AG20443 (cell line): ENCODE data around the gene TARS2.

Experiments used
- DNase-seq: peaks from one replicate; pipeline ENCODE4 v3.0.0; 2012; ENCODE audit warnings: low spot score, mixed read lengths

Gene TARS2, protein sequence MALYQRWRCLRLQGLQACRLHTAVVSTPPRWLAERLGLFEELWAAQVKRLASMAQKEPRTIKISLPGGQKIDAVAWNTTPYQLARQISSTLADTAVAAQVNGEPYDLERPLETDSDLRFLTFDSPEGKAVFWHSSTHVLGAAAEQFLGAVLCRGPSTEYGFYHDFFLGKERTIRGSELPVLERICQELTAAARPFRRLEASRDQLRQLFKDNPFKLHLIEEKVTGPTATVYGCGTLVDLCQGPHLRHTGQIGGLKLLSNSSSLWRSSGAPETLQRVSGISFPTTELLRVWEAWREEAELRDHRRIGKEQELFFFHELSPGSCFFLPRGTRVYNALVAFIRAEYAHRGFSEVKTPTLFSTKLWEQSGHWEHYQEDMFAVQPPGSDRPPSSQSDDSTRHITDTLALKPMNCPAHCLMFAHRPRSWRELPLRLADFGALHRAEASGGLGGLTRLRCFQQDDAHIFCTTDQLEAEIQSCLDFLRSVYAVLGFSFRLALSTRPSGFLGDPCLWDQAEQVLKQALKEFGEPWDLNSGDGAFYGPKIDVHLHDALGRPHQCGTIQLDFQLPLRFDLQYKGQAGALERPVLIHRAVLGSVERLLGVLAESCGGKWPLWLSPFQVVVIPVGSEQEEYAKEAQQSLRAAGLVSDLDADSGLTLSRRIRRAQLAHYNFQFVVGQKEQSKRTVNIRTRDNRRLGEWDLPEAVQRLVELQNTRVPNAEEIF

DNA sequence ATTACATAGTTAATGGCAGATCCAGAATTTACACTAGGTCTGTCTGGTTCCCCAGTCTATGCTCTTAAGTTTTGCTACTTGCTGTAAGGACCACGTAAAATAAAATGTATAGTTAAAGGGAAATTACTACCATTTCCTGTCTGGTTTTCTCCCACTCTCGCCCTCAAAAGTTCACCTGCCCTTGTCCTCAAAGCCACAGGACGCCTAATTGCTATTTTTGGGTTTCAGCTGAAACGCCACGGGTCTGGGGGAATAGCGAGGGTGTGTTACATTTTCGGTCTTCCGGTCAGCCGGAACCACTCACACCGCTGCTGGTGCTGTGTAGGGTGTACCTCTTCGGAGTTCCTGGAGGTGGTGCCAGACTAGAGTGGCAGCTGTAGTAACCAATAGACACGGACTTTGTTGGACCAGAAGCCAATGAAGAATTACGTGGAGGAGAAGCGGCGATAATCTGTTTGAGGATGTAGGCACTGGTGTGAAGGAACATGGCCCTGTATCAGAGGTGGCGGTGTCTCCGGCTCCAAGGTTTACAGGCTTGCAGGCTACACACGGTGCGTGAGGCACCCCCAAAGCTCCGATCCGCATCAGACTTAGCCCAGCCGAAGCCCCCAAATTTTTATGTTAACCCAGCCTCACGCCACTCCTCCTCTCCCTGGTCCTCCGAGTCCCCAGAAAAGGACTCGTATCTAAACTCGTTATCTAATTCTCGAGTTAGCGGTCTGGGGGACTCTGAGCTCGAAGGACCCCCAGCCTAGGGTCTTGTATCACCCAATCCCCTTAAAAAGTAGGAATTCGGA, at the start of gene TARS2:
TSS of gene TARS2 (plus strand) at position 454 of the 797 bp plus-strand sequence. CDS start at position 486, 32 bp downstream.
- peak; percentile 97 for DNase-seq

DNA sequence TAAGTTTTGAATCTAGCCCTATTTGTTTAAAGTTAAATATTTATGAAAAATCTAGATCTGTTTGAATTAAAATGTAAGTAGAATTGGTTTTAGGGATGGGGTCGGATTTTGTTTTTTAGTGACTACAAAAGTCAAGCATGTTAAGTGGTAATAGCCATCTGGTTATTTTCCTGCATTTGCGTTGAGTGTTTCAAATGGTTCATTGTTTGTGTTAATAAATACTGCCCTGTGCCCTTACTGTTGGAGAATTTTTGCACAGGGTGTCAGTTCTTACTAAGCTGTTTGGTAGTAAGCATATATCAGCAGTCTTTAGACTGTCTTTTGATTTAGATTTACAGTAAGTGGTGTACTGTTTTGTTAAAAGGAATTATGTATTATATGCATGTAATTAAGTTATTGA, 46.1 kb upstream of the TARS2 start:
- DNase-seq, result no peak

DNA sequence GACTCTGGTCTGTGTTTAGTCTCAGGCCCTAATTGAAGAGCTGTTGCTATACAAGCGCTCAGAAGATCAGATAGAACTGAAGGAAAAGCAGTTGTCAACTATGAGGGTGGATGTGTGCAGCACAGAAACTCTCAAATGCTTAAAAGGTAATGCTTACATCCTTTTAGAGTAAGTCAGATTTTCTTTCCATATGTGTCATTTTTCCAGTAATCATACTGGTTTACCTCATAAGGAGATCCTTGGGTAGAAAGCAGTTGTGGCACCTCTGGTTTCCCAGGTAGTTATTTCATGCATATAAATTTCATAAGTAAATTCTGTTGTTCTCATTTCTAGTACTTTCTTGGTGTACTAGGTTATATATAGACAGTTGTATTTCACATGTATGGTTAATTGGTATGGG, 43.0 kb upstream of the TARS2 start:
- DNase-seq, result no peak

DNA sequence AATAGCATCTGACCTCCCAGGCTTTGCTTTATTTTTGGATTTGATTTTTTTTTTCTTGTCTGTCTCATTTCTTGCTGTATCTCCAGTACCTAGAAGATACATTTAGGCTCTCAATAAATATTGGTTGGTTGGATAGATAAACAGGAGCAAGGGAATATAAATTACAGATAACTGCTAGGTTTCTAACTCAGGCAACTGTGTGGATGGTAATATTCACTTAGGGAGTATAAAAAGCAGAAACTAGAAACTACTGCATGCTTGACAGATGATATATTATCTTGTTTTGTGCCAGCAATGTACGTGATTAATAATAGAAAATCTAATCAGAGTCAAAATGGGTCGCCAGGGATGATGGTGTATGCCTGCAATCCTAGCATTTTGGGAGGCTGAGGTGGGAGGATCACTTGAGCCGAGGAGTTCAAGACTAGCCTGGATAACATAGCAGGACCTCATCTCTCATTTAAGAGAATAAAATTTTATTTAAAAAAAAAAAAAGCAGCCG, 31.0 kb upstream of the TARS2 start:
- no peak for DNase-seq

DNA sequence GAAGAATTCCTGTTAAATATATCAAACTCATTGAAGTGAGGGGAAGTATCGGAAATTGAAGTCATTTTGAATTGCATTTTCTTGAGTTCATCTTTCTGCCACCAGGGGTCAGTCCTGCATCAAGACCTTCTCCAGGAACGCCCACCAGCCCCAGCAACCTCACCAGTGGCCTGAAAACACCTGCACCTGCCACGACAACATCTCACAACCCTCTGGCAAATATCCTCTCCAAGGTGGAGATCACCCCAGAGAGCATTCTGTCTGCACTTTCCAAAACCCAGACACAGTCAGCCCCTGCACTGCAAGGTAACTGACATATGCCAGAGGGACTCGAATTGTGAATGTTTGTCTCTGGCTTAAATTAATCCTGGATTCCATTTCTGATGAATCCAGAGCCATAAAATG, 22.8 kb upstream of the TARS2 start:
- peak; percentile 82 for DNase-seq

DNA sequence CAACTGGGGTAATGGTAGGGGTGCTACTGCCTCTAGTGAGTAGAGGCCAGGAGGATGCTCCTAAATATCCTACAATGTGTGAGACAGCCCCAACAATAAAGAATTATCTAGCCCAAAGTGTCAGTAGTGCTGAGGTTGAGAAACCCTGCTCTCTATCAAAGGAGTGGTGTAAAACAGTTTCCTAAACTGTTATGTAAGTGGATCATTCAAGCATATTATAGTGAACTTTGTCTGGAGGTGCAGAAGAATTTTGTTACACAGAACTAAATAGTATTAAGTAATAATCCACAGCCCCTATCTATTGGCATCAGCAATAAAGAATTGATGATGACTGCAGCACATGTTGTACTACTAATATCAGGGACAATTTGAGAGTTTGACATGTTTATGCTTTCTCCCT, 20.3 kb upstream of the TARS2 start:
- DNase-seq, result no peak

DNA sequence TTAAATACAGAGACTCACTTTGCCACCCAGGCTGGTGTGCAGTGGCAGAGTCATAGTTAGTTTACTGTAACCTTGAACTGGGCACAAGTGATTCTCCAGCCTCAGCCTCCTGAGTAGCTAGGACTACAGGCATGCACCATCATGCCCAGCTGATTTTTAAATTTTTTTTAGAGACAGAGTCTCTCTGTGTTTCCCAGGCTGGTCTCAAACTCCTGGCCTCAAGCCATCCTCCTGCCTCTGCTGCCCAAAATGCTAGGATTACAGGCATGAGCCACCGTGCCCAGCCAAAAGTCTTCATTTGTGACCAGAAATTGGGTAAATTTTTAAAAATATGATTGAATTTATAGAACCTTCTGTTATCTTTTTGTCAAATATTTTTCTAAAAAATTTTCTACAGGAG, 17.9 kb upstream of the TARS2 start:
- DNase-seq, result no peak

DNA sequence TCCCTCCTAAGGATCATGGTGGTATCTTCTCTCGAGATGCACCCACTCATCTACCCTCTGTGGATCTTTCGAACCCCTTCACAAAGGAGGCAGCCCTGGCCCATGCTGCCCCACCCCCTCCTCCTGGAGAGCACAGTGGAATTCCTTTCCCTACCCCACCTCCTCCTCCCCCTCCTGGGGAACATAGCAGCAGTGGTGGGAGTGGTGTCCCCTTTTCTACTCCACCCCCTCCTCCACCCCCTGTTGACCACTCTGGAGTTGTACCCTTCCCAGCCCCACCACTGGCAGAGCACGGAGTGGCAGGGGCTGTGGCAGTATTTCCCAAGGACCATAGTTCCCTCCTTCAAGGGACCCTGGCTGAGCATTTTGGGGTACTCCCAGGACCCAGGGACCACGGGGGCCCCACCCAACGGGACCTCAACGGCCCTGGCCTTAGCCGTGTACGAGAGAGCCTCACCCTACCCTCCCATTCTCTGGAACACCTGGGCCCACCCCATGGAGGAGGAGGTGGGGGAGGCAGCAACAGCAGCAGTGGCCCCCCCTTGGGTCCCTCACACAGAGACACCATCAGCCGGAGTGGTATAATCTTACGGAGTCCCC, 14.5 kb upstream of the TARS2 start:
- no peak for DNase-seq

DNA sequence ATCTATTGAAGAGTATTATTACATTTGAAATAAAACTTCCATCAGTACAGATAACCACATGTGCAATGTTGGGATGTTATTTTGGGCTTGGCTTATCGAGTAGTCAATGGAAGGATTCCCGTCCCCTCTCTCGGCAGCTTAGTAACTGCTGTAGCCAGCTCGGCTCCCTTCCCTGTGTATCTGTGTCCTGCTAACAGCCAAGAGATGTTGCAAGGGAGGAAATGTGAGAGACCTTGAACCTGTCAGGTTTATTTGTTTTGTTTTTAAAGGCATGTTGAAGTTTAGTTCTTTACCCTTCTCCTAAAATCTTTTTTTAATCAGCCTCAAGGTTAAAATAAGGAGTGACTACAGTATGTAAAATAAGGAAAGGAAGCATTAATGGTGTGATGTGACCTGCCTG, 13.6 kb upstream of the TARS2 start:
- no peak for DNase-seq

DNA sequence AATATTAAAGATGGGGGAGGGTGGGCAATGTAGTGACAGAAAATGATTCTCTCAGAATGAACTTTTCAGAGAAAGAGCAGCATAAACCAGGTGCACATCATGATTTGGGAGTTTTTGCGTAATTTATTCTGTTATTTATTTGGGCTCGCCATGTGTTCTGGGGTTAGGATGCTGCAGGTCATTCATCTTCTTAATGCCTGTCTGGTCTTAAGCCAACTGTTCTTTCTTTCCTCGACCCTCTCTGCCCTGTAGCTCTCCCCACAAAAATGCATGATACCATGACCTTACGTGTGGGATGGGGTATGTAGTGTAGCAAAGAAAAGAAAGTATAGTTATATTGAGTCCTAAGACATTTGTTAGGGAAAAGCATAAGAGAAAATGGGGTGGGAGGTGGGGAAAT, 12.3 kb upstream of the TARS2 start:
- no peak for DNase-seq

DNA sequence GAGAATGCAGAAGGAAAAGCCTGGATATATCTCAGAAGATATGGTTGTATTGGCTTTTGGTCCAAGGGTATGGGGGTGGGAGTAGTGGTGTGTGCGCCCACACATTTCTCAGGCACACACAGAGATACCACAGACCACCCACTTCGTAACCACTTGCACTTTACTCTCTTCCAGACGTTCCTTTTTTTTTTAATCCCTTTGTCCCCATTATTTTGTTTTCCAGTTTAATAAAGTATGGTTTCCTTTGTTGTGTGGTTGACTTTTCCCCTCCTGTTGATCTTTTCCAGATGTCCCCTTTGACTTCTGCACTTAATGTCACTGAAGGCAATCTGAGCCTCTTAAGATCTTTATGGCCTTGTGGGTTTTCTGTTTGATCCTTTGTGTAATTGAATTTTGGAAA, 10.5 kb upstream of the TARS2 start:
- DNase-seq, result no peak

DNA sequence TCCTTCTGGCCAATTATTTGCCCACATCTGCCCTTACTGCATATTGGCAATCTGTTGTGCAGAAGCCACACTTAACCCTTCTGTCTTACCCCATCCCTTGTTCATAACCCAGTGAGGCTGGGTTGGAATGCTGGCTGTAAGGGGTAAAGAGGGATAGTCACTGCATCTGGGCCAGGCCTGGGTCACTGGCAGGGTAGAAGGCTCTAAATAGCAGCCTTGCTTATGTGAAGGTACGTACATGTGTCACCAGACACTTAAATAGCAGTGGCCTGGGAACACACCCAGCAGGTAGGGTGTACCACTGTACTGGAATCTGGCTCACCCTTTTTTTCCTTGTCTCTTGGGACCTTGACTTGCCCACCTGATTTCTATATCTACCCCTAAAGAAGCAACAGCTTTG, 9.9 kb upstream of the TARS2 start:
- no peak for DNase-seq

DNA sequence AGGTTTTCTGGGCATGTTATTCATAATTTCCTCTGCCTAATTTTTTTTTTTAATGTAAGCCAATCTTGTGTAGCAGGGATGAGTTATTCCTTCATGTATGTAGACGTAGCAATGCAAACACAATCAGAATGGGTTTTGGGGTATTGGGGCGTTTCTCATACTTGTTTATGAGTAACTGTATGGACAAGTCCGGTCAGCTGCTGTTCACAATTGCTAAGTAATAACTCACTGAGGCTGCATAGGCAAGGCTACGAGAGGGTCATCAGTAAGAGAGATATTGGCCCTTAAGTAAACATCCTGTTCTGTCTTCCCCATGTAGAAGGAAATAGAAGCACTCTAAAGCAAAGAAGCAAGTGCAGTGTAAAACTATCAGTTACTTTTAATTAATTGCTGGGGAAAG, 9.5 kb upstream of the TARS2 start:
- no peak for DNase-seq

DNA sequence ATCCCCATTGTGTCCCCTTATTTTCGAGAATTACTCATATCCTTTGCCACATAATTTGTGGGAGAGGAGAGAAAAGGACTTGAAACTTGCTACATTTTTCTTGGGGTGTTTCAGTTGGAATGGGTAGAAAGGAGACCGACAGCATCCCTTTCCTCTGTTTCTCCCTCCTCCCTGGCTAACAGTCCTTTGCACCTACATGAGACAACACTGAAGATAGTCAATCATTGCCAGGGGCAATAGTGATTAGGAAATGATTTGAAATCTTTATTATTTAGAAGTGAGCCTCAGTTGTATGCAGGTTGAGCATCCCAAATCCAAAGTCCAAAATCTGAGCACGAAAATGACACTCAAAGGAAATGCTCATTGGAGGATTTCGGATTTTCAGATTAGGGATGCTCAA, 7.8 kb upstream of the TARS2 start:
- no peak for DNase-seq

DNA sequence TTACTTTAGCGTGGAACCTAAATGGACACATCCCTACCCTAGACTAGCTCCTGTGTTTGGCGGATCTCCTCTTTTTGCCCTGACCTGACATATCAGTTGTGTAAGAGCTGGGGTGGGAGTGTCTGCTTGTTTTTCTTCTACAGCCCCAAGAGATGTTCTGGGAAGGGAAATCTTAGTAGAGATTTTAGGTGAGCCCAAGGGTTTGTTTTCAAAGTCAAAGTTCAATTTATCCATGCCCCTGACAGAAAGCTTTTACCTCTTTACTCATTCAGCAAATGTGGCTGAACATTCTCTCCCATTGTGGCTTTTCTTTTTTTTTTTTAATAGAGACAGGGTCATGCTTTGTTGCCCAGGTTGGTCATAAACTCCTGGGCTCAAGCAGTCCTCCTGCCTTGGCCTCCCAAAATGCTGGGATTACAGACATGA, 7.3 kb upstream of the TARS2 start:
- no peak for DNase-seq

DNA sequence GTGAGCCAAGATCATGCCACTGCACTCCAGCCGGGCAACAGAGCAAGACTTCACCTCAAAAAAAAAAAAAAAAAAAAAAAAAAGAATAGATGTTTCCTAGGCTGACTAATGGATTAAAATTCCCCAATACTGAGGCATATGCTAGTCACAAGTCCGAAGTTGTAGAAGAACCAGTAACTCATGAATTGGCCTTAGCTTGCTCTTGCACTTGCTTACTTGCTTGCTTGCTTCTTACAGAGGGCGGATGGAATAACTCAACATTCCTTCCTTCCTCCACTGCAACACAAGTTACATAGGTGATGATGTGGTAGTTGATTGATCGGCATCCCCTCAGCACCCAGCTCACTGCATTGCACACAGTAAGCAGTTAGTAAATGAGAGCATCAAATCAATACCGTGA, 2.8 kb upstream of the TARS2 start:
- DNase-seq, result peak; percentile 48

DNA sequence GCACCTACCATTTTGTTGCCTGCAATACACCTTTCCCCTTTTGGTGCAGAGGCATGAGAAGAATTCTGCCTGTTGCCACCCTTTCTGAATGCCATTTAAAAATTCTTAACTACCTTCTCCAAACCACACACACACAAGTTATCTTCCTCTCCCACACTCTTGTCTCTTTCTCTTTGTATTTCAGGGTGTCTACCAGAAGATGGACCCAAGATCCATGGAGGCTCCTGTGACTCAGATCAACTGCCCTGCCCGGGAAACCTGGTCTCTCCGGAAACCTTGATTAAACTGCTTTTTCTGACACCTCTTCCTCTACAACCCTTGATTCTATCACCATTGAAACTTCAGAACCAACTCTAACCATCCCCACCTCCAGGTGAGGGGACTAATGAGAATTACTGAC, 2.4 kb upstream of the TARS2 start:
- DNase-seq, result peak; percentile 59

DNA sequence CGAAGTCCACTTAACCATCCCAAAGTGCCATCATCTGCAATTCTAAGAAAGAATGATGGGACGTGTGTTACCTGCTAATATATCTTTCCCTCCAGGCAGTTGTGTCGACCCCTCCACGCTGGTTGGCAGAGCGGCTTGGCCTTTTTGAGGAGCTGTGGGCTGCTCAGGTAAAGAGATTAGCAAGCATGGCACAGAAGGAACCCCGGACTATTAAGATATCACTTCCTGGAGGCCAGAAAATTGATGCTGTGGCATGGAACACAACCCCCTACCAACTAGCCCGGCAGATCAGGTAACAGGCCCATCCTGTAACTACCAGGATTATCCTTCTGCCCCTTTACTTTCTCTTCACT, 520 bp downstream of the TARS2 start:
- no peak for DNase-seq

DNA sequence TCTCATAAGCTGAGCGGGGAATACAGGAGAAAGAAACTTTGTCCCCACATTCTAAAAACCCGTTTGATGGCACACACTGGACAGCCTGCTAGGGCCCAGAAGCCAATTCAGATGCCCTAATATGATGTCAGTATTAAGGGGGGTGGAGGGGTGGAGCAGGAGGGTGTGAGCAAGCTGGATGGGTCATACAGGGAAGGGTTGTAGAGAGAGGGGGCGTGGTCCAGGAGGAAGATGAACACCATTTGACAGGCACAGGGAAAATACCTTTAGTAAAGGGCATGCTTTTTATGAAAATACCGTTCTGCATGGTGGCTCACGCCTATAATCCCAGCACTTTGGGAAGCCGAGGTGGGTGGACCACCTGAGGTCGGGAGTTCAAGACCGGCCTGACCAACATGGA, 6.0 kb downstream of the TARS2 start:
- DNase-seq, result no peak

DNA sequence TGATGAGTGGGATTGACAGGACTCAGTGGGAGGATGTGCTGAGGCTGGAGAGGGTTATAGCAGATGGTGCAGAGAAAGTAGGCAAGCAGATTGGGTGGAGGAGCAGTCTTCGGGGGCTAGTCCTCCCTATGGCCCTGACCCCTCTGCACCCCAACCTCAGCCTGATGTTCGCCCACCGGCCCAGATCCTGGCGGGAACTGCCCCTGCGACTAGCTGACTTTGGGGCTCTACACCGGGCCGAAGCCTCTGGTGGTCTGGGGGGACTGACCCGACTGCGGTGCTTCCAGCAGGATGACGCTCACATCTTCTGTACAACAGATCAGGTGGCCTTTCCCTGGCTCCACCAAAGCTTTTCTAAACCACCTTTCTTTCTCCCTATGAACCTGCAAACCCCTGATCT, 11.1 kb downstream of the TARS2 start:
- no peak for DNase-seq

DNA sequence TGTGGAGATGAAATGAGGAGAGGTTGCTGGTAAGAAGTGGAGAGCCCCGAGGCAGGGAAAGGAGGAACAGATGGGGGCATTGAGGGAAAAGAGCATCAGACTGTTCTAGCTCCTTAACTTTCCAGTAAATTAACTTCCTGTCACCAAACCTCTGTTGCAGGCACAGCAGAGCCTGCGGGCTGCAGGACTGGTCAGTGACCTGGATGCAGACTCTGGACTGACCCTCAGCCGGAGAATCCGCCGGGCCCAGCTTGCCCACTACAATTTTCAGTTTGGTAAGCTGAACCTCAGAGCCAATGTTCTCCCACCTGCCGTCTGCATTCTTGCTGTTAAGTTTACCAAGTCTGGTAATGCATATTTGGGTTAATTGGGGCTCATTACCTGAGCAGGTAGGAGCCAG, 18.2 kb downstream of the TARS2 start:
- DNase-seq, result no peak
